Measurements from ENCODE around the gene DKK3.
A peak's percentile ranks its signal among the peaks of the same experiment; 100 is the strongest.

DKK3 gene

GRCh38 chr11:11940551-11940950 is 67.9 kb downstream of the DKK3 start:
- no peak for TF ChIP-seq CTCF (IDR thresholded peaks at IDR 0.05; ENCODE audit: low read depth, low read length, missing control alignments)
- no peak overlapping the region for H3K4me3 ChIP-seq (ENCODE audit: low read depth, low read length)
- in situ Hi-C loops (cut with HindIII; ENCODE audit: low sequenced_read_pairs) = no loop called here
- DNase-seq (ENCODE audit: low read depth) = no peak

DNA sequence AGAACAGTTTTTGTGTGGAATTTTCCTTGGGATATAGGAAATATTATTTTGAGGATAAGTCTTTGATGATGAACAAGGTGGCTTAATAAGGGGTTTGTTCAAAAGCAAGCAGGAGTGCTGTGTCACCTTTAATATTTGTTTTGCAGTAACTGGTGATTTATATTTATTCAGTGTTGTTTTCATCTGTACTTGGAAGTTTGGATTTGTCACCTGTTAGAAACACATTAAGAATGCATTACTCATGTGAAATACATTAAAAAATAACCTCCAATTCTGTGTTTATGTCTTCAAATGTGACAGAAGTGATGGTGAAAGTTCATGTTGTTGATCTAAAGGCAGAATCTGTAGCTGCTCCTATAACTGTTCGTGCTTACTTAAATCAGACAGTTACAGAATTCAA is 70.5 kb downstream of the DKK3 start:
- no peak overlapping the region for H3K4me3 ChIP-seq (ENCODE audit: low read depth, low read length)
- TF ChIP-seq CTCF (IDR thresholded peaks at IDR 0.05; ENCODE audit: low read depth, low read length, missing control alignments) = no peak
- in situ Hi-C loops (cut with HindIII; ENCODE audit: low sequenced_read_pairs) = no loop called here
- DNase-seq (ENCODE audit: low read depth) = no peak

- no peak for DNase-seq (ENCODE audit: low read depth)
- in situ Hi-C loops (cut with HindIII; ENCODE audit: low sequenced_read_pairs) = no loop called here
- H3K4me3 ChIP-seq (ENCODE audit: low read depth, low read length) = no peak overlapping the region
- TF ChIP-seq CTCF (IDR thresholded peaks at IDR 0.05; ENCODE audit: low read depth, low read length, missing control alignments) = no peak
These were observed 71.0 kb downstream of the DKK3 start for GRCh38 chr11:11937433-11937832.

DNA sequence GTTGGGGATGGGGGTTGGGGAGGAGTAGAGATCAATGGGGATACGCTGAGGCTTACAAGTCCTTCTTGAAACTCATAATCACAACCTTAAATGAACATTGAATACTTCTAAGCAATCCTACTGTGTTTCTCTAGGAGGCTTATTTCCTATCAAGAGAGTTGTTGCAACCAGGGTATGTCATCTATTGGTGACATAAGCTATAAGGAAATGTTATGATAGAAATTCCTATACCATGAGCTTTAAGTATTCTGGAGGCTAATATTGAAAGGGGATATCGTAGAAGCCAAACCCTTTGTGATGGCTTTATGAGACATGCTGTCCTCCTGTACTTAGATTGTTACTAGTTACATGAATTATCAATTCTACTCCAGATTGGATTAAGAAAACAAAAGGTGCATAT is 72.9 kb downstream of the DKK3 start:
- TF ChIP-seq CTCF (IDR thresholded peaks at IDR 0.05; ENCODE audit: low read depth, low read length, missing control alignments) = no peak
- H3K4me3 ChIP-seq (ENCODE audit: low read depth, low read length) = no peak overlapping the region
- in situ Hi-C loops (cut with HindIII; ENCODE audit: low sequenced_read_pairs) = no loop called here
- DNase-seq (ENCODE audit: low read depth) = no peak

GRCh38 chr11:11931461-11932055 is 76.9 kb downstream of the DKK3 start:
- no peak overlapping the region for H3K4me3 ChIP-seq (ENCODE audit: low read depth, low read length)
- TF ChIP-seq CTCF (IDR thresholded peaks at IDR 0.05; ENCODE audit: low read depth, low read length, missing control alignments) = peak; percentile 50
- peak; percentile 63 for DNase-seq (ENCODE audit: low read depth)
- in situ Hi-C loops (cut with HindIII; ENCODE audit: low sequenced_read_pairs) = no loop called here

DNA sequence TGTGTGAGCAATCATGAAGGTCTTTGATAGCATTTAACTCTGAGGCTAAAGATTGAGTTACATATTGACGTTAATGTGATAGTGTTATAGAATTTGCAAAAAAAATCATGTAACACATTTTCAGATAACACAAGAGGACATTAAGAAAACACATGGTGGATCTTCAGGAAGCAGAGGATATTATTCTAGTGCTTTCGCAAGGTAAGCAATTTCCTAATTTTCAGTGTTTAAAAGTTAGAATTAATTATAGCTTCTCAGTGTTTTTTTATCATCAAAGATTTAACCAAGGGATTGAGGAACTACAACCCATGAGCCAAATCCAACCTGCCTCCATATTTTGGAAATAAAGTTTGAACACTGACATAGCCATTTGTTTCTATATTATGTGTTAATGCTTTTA is 78.5 kb downstream of the DKK3 start:
- no peak for TF ChIP-seq CTCF (IDR thresholded peaks at IDR 0.05; ENCODE audit: low read depth, low read length, missing control alignments)
- no peak overlapping the region for H3K4me3 ChIP-seq (ENCODE audit: low read depth, low read length)
- in situ Hi-C loops (cut with HindIII; ENCODE audit: low sequenced_read_pairs) = no loop called here
- DNase-seq (ENCODE audit: low read depth) = no peak

- in situ Hi-C loops (cut with HindIII; ENCODE audit: low sequenced_read_pairs) = no loop called here
- no peak overlapping the region for H3K4me3 ChIP-seq (ENCODE audit: low read depth, low read length)
- no peak for DNase-seq (ENCODE audit: low read depth)
- TF ChIP-seq CTCF (IDR thresholded peaks at IDR 0.05; ENCODE audit: low read depth, low read length, missing control alignments) = no peak
These were observed 84.6 kb downstream of the DKK3 start for GRCh38 chr11:11923828-11924227.

Data from astrocyte of the cerebellum (primary cell).